ENCODE measurements around the gene PHF19. TPM values are rescaled to one million over a fixed set of nuclear protein-coding genes. Genes with fewer than 3 reads are reported as not detected.

The PHF19 gene
- total RNA-seq, 1 experiment from 2014 or later = 66.8 TPM

GRCh38 chr9:120895951-120896350 lies 19.0 kb upstream of the PHF19 start:
- TF ChIP-seq, protein P1, sequence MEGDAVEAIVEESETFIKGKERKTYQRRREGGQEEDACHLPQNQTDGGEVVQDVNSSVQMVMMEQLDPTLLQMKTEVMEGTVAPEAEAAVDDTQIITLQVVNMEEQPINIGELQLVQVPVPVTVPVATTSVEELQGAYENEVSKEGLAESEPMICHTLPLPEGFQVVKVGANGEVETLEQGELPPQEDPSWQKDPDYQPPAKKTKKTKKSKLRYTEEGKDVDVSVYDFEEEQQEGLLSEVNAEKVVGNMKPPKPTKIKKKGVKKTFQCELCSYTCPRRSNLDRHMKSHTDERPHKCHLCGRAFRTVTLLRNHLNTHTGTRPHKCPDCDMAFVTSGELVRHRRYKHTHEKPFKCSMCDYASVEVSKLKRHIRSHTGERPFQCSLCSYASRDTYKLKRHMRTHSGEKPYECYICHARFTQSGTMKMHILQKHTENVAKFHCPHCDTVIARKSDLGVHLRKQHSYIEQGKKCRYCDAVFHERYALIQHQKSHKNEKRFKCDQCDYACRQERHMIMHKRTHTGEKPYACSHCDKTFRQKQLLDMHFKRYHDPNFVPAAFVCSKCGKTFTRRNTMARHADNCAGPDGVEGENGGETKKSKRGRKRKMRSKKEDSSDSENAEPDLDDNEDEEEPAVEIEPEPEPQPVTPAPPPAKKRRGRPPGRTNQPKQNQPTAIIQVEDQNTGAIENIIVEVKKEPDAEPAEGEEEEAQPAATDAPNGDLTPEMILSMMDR (conservative IDR thresholded peaks at IDR 0.05) = no peak
- no peak overlapping the region for H3K4me3 Mint-ChIP-seq
- no peaks in the 10 kb centered on the region for H3K27me3 ChIP-seq (ENCODE audit: insufficient read depth, low read length)
- H3K56ac ChIP-seq (ENCODE audit: insufficient read length, low read depth, low read length) = no peak overlapping the region
- H2BK12ac ChIP-seq (ENCODE audit: insufficient read length, low read depth, low read length) = no peak overlapping the region
- H2AFZ ChIP-seq (ENCODE audit: low read length) = no peak overlapping the region
- H3K27ac ChIP-seq (ENCODE audit: insufficient read length, low read depth, low read length) = no peak overlapping the region
- H2BK120ac ChIP-seq (ENCODE audit: low read depth, low read length, poor library complexity, severe bottlenecking) = no peak overlapping the region
- no peak overlapping the region for H4K8ac ChIP-seq (replicated peaks; ENCODE audit: insufficient read length, low read depth, low read length)
- no peak overlapping the region for H3K23ac ChIP-seq (ENCODE audit: insufficient read length, low read depth, low read length)
- H2BK5ac ChIP-seq (ENCODE audit: insufficient read length, low read length) = no peak overlapping the region
- no peak overlapping the region for H2AK5ac ChIP-seq (ENCODE audit: insufficient read length, low read length)
- H3K79me1 ChIP-seq (ENCODE audit: insufficient read depth, low read depth, low read length, poor library complexity, severe bottlenecking) = no peaks in the 10 kb centered on the region
- no peak for DNase-seq
- H3K79me2 ChIP-seq (ENCODE audit: insufficient read depth, low read length) = no peaks in the 10 kb centered on the region
- no peak overlapping the region for H3K18ac ChIP-seq (ENCODE audit: insufficient read length, low read depth, low read length)
- H3K4me2 ChIP-seq (ENCODE audit: insufficient read depth, insufficient read length, low read length) = no peak overlapping the region
- peaks cover 15% of the 10 kb centered on the region for H3K27me3 Mint-ChIP-seq (ENCODE audit: low read depth)
- H3K23me2 ChIP-seq (ENCODE audit: insufficient read length, low read depth, low read length, poor library complexity, severe bottlenecking) = no peaks in the 10 kb centered on the region
- H4K5ac ChIP-seq (ENCODE audit: insufficient read length, low read depth, low read length) = no peak overlapping the region
- no peaks in the 10 kb centered on the region for H3K9me3 ChIP-seq (ENCODE audit: control insufficient read depth, low read depth, low read length)
- no peak overlapping the region for H3T11ph ChIP-seq (ENCODE audit: low read length)
- no peaks in the 10 kb centered on the region for H3K36me3 Mint-ChIP-seq (ENCODE audit: insufficient read depth in 1 of 3, low read depth in 3 of 3)
- H2BK20ac ChIP-seq (ENCODE audit: low read depth, low read length, poor library complexity, severe bottlenecking) = no peak overlapping the region
- H2BK15ac ChIP-seq (ENCODE audit: low read depth, low read length) = no peak overlapping the region
- H3K14ac ChIP-seq (ENCODE audit: insufficient read depth, low read length) = no peak overlapping the region
- no peaks in the 10 kb centered on the region for H3K9me3 Mint-ChIP-seq
- H3K4me1 ChIP-seq (ENCODE audit: insufficient read depth, low read length) = no peaks in the 10 kb centered on the region; the same call in 1 of the 2 replicates
- H4K91ac ChIP-seq (ENCODE audit: insufficient read length, low read depth, low read length) = no peak overlapping the region
- no peak overlapping the region for H3K4ac ChIP-seq (ENCODE audit: low read depth, low read length)
- no peak overlapping the region for H3K9ac ChIP-seq (ENCODE audit: extremely low read depth, insufficient read length, low read length)
- H3K4me1 Mint-ChIP-seq = peaks cover 7 to 17% of the 10 kb centered on the region in 2 experiments; a peak in 3 of 4 replicates
- no peaks in the 10 kb centered on the region for H4K20me1 ChIP-seq (ENCODE audit: control insufficient read depth, insufficient read depth, insufficient read length)
- H3K27ac Mint-ChIP-seq = no peak overlapping the region
- WGBS (ENCODE audit: extremely low coverage, insufficient read length, low lambda C conversion rate) = no CpG with 5 or more reads among the region's 2 CpGs

All from H9 (cell line).